ENCODE measurements around the gene KDM5A. TPM values are rescaled to one million over a fixed set of nuclear protein-coding genes. Genes with fewer than 3 reads are reported as not detected.
"Not testable (repeated sequence)": the region's sequence is repeated elsewhere in the genome, so short reads cannot be mapped to it uniquely, and the experiment has no call there.

The KDM5A gene
- total and polyA plus RNA-seq, 5 experiments from 2014 or later: 43.6 to 126 (median 60.1) TPM

GRCh38 chr12:253116-253831 is 135.8 kb downstream of the KDM5A start:
- Mint-ChIP-seq H3K9me3 (peaks cover 0 to 7% (median under 1%) of the 10 kb centered on the region in 9 donors), H3K27me3 (peaks cover 20 to 41% (median 36%) of the 10 kb centered on the region in 5 donors), H3K4me3 (no peak overlapping the region), H3K27ac (no peak overlapping the region), H3K36me3 (peaks cover 0 to 5% (median 0%) of the 10 kb centered on the region in 3 donors), H3K4me1 (peaks cover 0 to 5% (median 0%) of the 10 kb centered on the region in 4 donors)
- POLR2A ChIA-PET: no interaction called here
- DNase-seq (no peak), ATAC-seq (no peak)

- H3K27me3 Mint-ChIP-seq: peaks cover 20 to 38% (median 29%) of the 10 kb centered on the region in 5 donors
These were observed 136.5 kb downstream of the KDM5A start for GRCh38 chr12:252636-253035.

DNA sequence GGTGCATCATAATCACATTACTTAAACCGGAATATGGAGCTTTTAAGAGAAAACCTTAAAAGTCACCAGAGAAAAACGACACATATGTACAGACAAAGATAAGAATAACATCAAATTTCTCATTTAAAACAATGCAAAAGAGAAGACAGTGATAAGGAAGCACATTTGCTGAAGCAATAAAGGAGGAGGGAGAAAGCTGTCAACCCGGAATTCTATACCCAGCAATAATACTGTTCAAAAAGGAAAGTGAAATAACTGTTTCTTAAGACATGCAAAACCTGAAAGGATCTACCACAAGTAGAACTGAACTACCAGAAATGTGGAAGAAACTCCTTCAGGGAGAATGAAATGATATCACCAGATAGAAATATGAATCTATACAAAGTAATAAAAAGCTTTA is 141.8 kb downstream of the KDM5A start:
- no peaks in the 10 kb centered on the region for H3K4me1 Mint-ChIP-seq

More at GRCh38 chr12:252636-253035, 136.5 kb downstream of the KDM5A start:
- H3K4me1 Mint-ChIP-seq: peaks cover 0 to 5% (median 0%) of the 10 kb centered on the region in 4 donors
- no peak overlapping the region for H3K4me3 Mint-ChIP-seq
- H3K27ac Mint-ChIP-seq: peak overlapping the region in 1 of 10 donors; percentile 52
- no peak for DNase-seq
- peaks cover 0 to 11% (median 7%) of the 10 kb centered on the region in 9 donors for H3K9me3 Mint-ChIP-seq
- POLR2A ChIA-PET: no interaction called here
- no peak for ATAC-seq
- peaks cover 0 to 10% (median 2%) of the 10 kb centered on the region in 3 donors for H3K36me3 Mint-ChIP-seq

GRCh38 chr12:243381-243780 is 145.7 kb downstream of the KDM5A start:
- no peak overlapping the region for H3K4me3 Mint-ChIP-seq
- H3K27me3 Mint-ChIP-seq: peaks cover 4 to 47% (median 18%) of the 10 kb centered on the region in 5 donors
- H3K4me1 Mint-ChIP-seq: peaks cover 0 to 3% (median 0%) of the 10 kb centered on the region in 4 donors
- peaks cover 2 to 35% (median 19%) of the 10 kb centered on the region in 9 donors for H3K9me3 Mint-ChIP-seq
- H3K27ac Mint-ChIP-seq: no peak overlapping the region
- ATAC-seq: no peak
- DNase-seq: no peak
- POLR2A ChIA-PET: no interaction called here
- H3K36me3 Mint-ChIP-seq: peaks cover 2 to 26% (median 6%) of the 10 kb centered on the region in 3 donors

More for the DNA sequence above, 141.8 kb downstream of the KDM5A start:
- no peak overlapping the region for H3K27ac Mint-ChIP-seq
- peaks cover 8 to 14% (median 10%) of the 10 kb centered on the region in 5 donors for H3K27me3 Mint-ChIP-seq
- H3K36me3 Mint-ChIP-seq: peaks cover 0 to 26% (median 6%) of the 10 kb centered on the region in 3 donors
- H3K4me3 Mint-ChIP-seq: no peak overlapping the region
- DNase-seq (no peak), ATAC-seq (no peak)
- peaks cover 2 to 37% (median 19%) of the 10 kb centered on the region in 9 donors for H3K9me3 Mint-ChIP-seq
- POLR2A ChIA-PET: no interaction called here

GRCh38 chr12:242496-242895 is 146.6 kb downstream of the KDM5A start:
- Mint-ChIP-seq H3K36me3 (peaks cover 2 to 19% (median 4%) of the 10 kb centered on the region in 3 donors), H3K4me1 (peaks cover 0 to 3% (median 0%) of the 10 kb centered on the region in 4 donors), H3K27ac (no peak overlapping the region), H3K27me3 (peaks cover 4 to 48% (median 18%) of the 10 kb centered on the region in 5 donors), H3K9me3 (peaks cover 0 to 34% (median 13%) of the 10 kb centered on the region in 9 donors), H3K4me3 (no peak overlapping the region)
- ATAC-seq: no peak
- POLR2A ChIA-PET: no interaction called here
- DNase-seq: no peak

DNA sequence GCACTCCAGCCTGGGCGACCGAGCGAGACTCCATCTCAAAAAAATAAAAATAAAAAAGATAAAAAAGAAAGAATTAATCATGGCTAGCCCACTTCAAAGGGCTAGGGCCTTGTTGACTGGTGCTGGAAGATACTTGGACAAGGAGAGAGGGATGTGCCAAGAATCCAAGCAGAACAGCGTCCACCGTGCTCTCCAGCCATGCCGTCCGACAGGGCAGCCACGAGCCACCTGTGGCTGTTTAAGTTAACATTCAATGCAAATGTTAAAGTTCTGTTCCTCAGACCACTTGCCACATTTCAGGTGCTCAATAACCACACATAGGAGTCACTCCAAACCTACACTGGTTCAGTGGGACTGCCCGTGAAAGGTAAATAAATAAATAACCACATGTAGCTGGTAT is 147.9 kb downstream of the KDM5A start:
- Mint-ChIP-seq H3K36me3 (peaks cover 2 to 15% (median 7%) of the 10 kb centered on the region in 3 donors), H3K9me3 (peaks cover 3 to 25% (median 8%) of the 10 kb centered on the region in 9 donors), H3K4me3 (no peak overlapping the region), H3K4me1 (peaks cover 0 to 3% (median 0%) of the 10 kb centered on the region in 4 donors), H3K27me3 (peaks cover 4 to 48% (median 18%) of the 10 kb centered on the region in 5 donors), H3K27ac (no peak overlapping the region)
- POLR2A ChIA-PET: no interaction called here
- ATAC-seq (no peak), DNase-seq (no peak)

DNA sequence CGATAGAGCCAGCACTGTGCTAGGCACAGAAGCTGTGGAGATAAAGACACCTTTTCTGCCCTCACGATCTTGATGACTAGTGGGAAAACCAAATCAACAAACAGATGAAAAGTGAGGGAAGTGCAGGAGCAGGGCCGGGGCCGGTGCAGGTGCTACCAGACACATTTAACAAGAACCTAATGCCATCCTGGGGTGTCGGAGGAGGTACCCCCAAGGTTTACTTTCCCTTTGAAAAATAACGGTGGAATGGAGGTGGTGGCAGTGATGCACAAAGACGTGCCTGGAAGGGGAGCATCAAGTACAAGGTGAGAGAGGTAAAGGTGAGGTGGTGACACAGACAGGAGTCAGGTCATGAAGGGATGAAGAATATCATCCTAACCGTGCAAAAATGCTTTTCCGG is 148.6 kb downstream of the KDM5A start:
- Mint-ChIP-seq H3K4me1 (peaks cover 0 to 3% (median 0%) of the 10 kb centered on the region in 4 donors), H3K27me3 (peaks cover 4 to 48% (median 18%) of the 10 kb centered on the region in 5 donors), H3K36me3 (peaks cover 2 to 21% (median 9%) of the 10 kb centered on the region in 3 donors), H3K4me3 (no peak overlapping the region), H3K27ac (no peak overlapping the region), H3K9me3 (peaks cover 6 to 31% (median 14%) of the 10 kb centered on the region in 9 donors)
- POLR2A ChIA-PET: no interaction called here
- DNase-seq: no peak
- no peak for ATAC-seq

- Mint-ChIP-seq H3K27ac (no peak overlapping the region), H3K4me3 (no peak overlapping the region), H3K9me3 (peaks cover 6 to 27% (median 13%) of the 10 kb centered on the region in 9 donors), H3K27me3 (peaks cover 2 to 48% (median 18%) of the 10 kb centered on the region in 5 donors), H3K36me3 (peaks cover 2 to 16% (median 9%) of the 10 kb centered on the region in 3 donors), H3K4me1 (peaks cover 0 to 3% (median 0%) of the 10 kb centered on the region in 4 donors)
- POLR2A ChIA-PET: no interaction called here
- DNase-seq (no peak), ATAC-seq (no peak)
These were observed 150.3 kb downstream of the KDM5A start for GRCh38 chr12:238736-239398.

DNA sequence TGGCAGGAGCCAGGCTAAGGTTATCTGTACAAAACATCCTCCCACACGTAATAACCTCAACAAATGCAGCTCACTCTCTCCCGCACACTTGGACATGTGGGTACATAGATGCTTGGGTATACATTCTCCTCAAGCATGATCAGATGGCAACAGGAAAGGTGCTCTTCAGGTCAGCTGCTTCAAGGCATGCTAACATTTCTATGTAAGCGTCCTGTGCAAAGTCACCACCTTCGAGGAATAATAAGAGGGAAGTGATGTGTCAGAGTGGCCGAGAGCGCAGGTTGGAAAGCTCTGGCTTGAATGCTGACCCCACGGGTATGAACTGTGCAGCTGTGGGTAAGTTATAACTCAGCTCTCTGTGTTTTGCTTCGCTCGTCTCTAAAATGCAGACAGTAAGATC is 151.0 kb downstream of the KDM5A start:
- peaks cover 2 to 16% (median 9%) of the 10 kb centered on the region in 3 donors for H3K36me3 Mint-ChIP-seq
- peaks cover 0 to 3% (median 0%) of the 10 kb centered on the region in 4 donors for H3K4me1 Mint-ChIP-seq
- DNase-seq (no peak), ATAC-seq (no peak)
- POLR2A ChIA-PET: no interaction called here
- H3K27me3 Mint-ChIP-seq: peaks cover 0 to 41% (median 12%) of the 10 kb centered on the region in 5 donors
- H3K27ac Mint-ChIP-seq: no peak overlapping the region
- no peak overlapping the region for H3K4me3 Mint-ChIP-seq
- peaks cover 6 to 29% (median 13%) of the 10 kb centered on the region in 9 donors for H3K9me3 Mint-ChIP-seq

DNA sequence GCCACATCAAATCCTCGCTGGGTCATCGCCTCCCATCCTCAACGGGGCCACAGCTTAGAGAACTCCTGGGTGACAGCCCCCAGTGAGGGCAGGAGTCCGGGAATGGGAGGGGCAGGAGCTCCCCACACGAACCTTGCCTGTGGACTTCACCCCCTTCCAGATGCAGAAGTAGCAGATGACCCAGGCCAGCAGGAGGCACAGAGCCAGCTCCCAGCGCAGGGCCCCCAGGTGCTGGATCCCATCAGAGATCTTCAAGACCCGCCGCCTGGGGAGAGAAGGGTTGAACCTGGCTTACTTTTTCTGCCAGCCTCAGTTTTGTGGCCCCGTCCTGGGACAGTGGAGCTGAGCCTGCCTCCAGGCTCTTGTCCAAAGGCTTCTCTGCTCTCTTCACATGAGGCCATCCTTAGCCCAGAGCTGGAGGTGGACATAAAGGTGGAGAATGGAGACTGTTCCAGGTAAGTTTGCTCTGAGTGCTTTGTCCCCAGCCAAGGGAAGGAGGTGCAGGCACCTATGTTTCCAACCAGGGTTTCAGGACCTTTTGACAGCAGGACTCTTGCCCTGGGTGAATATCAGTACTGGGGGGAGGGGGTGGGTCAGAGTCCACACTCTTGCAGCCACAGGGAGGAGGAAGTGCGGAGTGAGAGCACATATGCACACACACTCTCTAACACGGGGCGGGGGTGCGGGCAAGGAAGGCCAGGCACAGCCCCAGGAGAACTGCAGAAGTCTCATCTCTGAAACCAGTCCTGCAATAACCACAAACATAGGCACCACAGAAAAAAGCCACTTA is 151.9 kb downstream of the KDM5A start:
- DNase-seq: no peak
- Mint-ChIP-seq H3K36me3 (peaks cover 2 to 16% (median 9%) of the 10 kb centered on the region in 3 donors), H3K27me3 (peaks cover 0 to 33% (median 10%) of the 10 kb centered on the region in 5 donors), H3K9me3 (peaks cover 6 to 29% (median 13%) of the 10 kb centered on the region in 9 donors), H3K4me1 (peaks cover 0 to 4% (median 0%) of the 10 kb centered on the region in 4 donors), H3K4me3 (no peak overlapping the region), H3K27ac (no peak overlapping the region)
- no peak for ATAC-seq
- POLR2A ChIA-PET: no interaction called here

DNA sequence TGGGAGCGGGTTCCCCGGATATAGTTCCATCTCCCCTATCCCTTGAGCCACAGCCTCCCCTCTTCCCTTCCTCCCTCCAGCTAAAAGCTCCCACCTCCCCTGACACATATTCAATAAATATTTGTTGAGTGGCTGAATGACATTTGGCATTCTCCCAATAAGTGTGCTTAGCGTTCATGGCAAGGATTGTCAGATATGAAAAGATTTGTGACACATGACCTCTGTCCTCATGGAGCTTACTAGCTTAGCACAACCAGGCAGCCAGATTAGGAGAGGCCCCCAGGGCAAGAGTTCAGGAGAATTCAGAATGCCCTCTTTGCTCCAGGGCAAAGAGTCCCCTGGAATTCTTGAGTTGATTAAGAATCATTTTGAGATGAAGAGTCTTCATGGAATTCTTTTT is 152.7 kb downstream of the KDM5A start:
- H3K27ac Mint-ChIP-seq: no peak overlapping the region
- peaks cover 0 to 27% (median 10%) of the 10 kb centered on the region in 5 donors for H3K27me3 Mint-ChIP-seq
- ATAC-seq (no peak), DNase-seq (no peak)
- H3K9me3 Mint-ChIP-seq: peaks cover 6 to 29% (median 13%) of the 10 kb centered on the region in 9 donors
- H3K36me3 Mint-ChIP-seq: peaks cover 2 to 16% (median 9%) of the 10 kb centered on the region in 3 donors
- POLR2A ChIA-PET: no interaction called here
- H3K4me1 Mint-ChIP-seq: peaks cover 0 to 5% (median 0%) of the 10 kb centered on the region in 4 donors
- no peak overlapping the region for H3K4me3 Mint-ChIP-seq

- not testable (repeated sequence) for ATAC-seq
These were observed 153.2 kb downstream of the KDM5A start for GRCh38 chr12:235967-236366.

More at GRCh38 chr12:235967-236366, 153.2 kb downstream of the KDM5A start:
- H3K4me1 Mint-ChIP-seq, POLR2A ChIA-PET, H3K27ac Mint-ChIP-seq, DNase-seq, H3K4me3 Mint-ChIP-seq: not testable (repeated sequence)
- peaks cover 6 to 29% (median 13%) of the 10 kb centered on the region in 9 donors for H3K9me3 Mint-ChIP-seq
- H3K27me3 Mint-ChIP-seq: peaks cover 0 to 26% (median 10%) of the 10 kb centered on the region in 5 donors
- H3K36me3 Mint-ChIP-seq: peaks cover 2 to 16% (median 9%) of the 10 kb centered on the region in 3 donors
